ENCODE measurements around the gene TTF1.
"Not testable (repeated sequence)": the region's sequence is repeated elsewhere in the genome, so short reads cannot be mapped to it uniquely, and the experiment has no call there.

The TTF1 gene

DNA sequence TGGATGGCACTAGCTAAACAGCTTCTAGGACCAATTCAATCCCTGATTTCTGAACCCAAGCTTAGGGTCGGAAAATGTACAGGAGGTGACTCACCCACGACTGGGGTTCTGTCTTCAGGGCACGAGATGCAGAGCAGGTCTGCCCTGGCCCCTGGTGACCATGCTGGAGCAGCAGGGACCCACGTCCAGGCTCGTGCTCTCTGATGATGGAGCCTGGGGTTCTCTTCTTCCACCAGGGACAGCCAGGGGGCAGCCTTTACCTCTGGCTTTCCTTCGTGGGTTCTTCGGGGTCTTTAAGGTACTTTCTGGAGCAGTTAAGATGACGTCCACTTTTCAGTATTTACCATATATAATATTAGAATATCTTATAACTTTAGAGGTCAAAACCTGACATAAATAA, 5.4 kb upstream of the TTF1 start:
- no peak for DNase-seq (ENCODE audit: low read depth in 1 of 2, low spot score in 1 of 2)

DNA sequence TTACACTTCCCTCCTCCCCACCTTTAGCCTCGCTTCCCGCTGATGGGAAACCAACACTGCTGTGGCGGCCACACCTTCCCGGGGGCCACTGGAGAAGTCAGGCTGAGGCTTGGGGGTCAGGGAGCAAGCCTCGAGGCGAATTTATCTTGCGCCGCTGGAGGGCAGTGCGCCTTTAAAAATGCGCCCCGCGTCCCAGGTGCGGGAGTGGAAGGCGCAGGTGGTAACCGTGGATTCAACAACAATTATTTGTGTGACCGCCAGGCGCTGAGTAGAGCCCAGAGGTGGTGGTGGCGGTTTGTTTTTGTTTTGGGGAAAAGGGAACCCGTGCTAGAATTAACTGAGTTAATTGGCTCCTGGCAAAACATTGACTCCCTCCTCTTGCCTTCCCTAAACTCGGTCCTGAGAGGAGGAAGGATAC, 4.5 kb upstream of the TTF1 start:
- DNase-seq (ENCODE audit: low read depth in 1 of 2, low spot score in 1 of 2): peak; percentile 50 to 51

- DNase-seq (ENCODE audit: low read depth in 1 of 2, low spot score in 1 of 2): no peak
Observed at GRCh38 chr9:132410642-132411041, 4.0 kb upstream of the TTF1 start.

- peak in 1 of 2 donors; percentile 25 for DNase-seq (ENCODE audit: low read depth in 1 of 2, low spot score in 1 of 2)
Observed at GRCh38 chr9:132409828-132410528, 3.3 kb upstream of the TTF1 start, which contains the start of gene CFAP77. TSS of gene CFAP77 (plus strand) at chr9:132410211. CDS start at chr9:132410272, 61 bp downstream.

DNA sequence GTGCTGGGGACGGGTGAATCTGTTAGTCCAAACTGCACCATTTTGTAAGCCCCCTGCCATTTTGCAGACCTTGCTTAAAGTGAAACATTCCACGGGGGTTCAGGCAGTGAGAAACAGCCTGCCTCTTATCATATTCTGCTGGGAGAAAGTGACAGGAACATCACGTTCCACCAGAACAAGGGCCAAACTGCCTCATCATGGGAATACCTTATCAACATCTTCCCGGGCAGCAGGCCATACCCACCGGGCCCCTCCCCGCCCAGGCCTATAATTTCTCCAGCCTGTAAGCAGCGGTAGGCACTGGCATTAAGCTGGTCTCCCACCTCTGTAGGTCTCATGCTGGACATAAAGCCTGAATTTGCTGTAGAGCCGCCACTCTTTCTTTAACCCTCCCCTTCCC, 1.9 kb upstream of the TTF1 start:
- no peak for DNase-seq (ENCODE audit: low read depth in 1 of 2, low spot score in 1 of 2)

DNA sequence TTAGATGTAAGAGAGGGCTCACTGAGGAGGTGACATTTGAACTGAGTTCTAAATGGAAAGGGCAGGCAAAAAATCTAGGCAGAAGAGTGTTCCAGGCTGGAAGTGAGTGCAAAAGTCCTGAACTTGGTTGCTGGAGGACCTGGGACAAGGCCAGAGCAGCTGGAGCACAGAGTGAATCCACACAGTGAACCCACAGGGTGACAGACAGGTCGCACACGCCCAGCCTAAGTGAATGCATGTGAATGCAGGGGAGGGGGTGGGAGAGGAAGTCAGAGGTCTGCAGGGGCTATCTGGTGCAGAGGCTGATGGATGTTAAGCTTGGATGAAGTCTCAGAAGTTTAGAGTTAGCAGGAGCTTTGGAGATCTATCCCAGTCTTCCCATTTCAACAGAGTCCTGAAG, 556 bp upstream of the TTF1 start:
- no peak for DNase-seq (ENCODE audit: low read depth in 1 of 2, low spot score in 1 of 2)

DNA sequence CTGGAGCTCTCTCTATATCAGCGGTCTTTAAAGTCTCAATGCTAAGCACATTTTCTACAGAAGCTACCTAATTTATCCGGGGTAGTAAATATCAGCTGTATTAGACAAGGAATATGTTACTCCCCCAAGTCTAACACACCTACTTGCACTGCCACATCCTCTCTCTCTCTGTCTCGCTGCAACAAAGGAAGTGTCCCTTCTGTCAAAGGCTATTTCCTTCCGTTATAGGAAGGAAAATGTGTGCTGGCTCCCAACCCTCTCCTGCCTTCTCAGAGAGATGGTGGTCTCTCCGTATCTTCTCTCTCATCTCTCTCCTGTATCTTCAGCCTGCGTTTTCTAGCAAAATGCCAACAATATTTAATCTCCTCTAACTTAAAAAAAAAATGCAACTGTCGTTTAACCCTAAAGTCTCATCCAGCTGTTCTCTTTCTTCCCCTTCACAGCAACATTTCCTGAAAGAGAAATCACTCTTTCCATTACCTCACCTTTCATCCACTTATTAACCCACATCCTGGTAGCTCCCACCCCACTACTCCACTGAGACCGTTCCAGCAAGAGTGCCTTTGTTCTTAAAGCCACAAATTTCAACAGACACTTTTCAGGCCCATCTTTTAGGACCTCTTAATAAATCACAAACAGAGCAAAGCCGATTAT, 2.3 kb downstream of the TTF1 start:
- no peak for DNase-seq (ENCODE audit: low read depth in 1 of 2, low spot score in 1 of 2)

DNA sequence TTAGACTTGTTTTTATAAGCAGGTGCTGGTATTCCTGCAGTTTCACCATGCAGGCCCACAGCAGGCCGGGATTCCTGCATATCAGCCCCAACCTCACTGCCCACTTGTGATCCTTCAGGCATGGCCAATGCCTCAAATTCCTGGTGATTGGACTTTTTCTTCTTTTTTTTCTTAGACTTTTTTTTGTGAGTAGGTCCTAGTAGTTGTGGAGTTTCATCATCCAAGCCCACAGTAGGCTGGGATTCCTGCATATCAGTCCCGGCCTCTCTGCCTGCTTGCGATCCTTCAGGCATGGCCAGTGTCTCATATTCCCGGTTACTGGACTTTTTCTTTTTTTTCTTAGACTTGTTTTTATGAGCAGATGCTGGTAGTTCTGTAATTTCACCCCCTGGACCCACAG, 4.8 kb downstream of the TTF1 start:
- no peak for DNase-seq (ENCODE audit: low read depth in 1 of 2, low spot score in 1 of 2)

DNA sequence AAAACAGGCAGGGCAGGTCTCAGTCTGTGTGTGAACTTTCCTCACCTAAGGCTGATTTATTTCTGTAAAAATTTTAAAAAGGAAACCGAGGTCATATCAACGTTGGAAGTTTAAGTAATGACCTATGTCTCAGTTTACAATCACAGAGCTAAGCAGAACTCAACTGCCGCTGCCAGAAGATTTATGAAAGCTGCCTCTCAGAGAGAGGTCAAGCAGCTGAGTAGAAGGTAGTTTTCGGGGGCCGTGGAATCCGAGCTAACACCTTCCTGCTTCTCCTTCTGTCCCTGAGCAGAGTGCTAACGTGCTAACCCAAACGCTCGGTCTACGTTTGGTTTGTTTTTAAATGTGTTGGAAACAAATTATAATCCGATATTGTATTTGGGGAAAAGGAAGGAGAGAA, 11.1 kb downstream of the TTF1 start:
- DNase-seq (ENCODE audit: low read depth in 1 of 2, low spot score in 1 of 2): no peak

GRCh38 chr9:132391449-132391848, 15.2 kb downstream of the TTF1 start:
- no peak for DNase-seq (ENCODE audit: low read depth in 1 of 2, low spot score in 1 of 2)

DNA sequence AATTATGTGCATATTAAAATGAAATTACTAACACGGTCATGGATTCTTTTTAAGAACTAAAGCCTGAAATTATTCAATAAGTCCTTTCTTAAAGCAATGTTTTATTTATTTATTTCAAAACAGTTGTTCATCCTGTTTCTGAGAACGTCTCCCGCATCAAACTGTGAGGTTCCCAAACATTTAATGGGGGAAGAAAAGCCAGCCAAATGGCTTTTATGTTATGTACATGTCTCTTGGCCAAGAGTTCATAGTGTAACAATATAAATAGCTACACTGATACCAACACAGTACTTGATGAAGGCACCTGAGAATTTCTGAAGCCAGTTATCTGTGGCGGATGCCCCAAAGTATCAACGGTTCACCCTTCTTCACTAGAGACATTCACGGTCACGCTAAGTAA, 15.7 kb downstream of the TTF1 start:
- DNase-seq (ENCODE audit: low read depth in 1 of 2, low spot score in 1 of 2): no peak

DNA sequence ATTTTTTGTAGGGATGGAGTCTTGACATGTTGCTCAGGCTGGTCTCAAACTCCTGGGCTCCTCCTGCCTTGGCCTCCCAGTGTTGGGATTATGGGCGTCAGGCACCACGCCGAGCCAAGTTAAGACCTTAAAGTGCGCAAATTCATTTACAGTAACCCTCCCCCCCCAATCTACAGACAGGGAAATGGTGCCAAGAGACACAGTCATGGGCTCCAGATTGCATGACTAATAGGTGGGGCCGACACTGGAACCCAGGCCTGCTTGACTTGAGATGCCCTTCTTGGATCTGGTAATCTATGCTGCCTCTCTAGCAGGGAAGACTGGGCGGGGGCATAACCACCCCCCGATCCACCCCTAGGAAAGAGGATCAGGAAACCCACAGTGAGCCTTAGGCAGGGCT, 19.5 kb downstream of the TTF1 start:
- DNase-seq (ENCODE audit: low read depth in 1 of 2, low spot score in 1 of 2): no peak

DNA sequence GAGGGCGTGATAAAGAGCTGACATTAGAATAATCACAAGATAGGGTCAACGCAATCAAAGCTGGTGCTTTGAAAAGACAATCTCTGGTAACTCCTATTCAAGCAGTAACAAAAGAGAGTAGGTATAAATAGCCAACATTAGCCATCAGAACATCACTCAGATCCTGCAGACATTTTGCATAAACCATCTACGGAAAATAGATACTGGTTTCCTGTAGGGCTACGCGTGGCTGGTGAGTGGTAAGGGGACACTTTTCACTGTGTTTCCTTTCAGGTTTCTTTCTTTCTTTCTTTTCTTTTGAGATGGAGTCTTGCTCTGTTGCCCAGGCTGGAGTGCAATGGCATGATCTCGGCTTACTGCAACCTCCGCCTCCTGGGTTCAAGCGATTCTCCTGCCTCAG, 22.3 kb downstream of the TTF1 start:
- DNase-seq (ENCODE audit: low read depth in 1 of 2, low spot score in 1 of 2): no peak

- no peak for DNase-seq (ENCODE audit: low read depth in 1 of 2, low spot score in 1 of 2)
Observed at GRCh38 chr9:132383462-132383883, 23.2 kb downstream of the TTF1 start.

GRCh38 chr9:132381966-132382541, 24.6 kb downstream of the TTF1 start:
- DNase-seq (ENCODE audit: low read depth in 1 of 2, low spot score in 1 of 2): no peak

GRCh38 chr9:132378416-132378815, 28.2 kb downstream of the TTF1 start:
- DNase-seq (ENCODE audit: low read depth in 1 of 2, low spot score in 1 of 2): not testable (repeated sequence)

GRCh38 chr9:132377769-132378168, 28.9 kb downstream of the TTF1 start:
- DNase-seq (ENCODE audit: low read depth in 1 of 2, low spot score in 1 of 2): not testable (repeated sequence)

GRCh38 chr9:132372177-132373095, 34.2 kb downstream of the TTF1 start:
- DNase-seq (ENCODE audit: low read depth in 1 of 2, low spot score in 1 of 2): no peak

DNA sequence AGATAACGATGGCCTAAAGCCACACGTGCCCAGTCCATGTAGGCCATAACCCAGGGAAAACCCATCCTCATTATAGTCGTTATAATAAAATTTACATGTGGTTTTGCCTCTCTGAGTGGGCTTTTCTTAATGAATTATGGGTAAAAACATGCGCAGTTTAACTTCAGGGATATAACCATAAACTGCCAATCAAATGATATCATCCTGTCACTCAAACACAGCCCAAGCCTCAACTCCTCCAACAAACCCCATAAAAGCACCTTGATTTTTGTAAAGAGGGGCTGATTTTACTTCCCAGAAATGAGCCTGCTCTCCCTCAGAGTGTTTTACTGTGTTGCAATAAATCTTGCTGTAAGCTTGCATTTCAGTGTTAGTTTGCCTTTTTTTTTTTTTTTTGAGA, 36.0 kb downstream of the TTF1 start:
- DNase-seq (ENCODE audit: low read depth in 1 of 2, low spot score in 1 of 2): no peak

DNA sequence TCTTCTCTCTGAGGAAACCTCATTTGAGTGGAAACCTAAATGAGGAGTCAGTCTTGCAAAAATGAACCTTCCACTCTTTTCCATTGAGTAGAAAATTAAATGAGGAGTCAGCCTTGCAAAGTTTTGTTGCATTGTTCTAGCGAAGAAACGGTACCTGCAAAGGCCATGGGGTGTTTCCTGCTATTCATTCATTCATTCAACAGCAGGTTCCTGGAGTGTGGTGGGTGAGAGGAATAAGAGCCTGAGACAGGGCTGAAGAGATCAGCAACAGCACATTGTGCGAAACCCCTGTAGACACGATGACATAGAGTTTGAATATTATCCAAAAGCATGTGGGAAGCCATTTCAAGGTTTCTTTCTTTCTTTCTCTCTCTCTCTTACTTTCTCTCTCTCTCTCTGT, 37.2 kb downstream of the TTF1 start:
- no peak for DNase-seq (ENCODE audit: low read depth in 1 of 2, low spot score in 1 of 2)

- no peak for DNase-seq (ENCODE audit: low read depth in 1 of 2, low spot score in 1 of 2)
Observed at GRCh38 chr9:132367613-132368313, 38.9 kb downstream of the TTF1 start.

All from activated CD4-positive, alpha-beta T cell treated with anti-CD3 and anti-CD28 coated beads, Interleukin-2, amount 50 U/mL, for 24 hours (primary cell).